HG03342 (cell line): ENCODE results near the gene RAB17.

Experiments
- ATAC-seq: cut with Tn5 transposase; IDR thresholded peaks from one replicate; pipeline ENCODE4 v1.9.1; 2021; ENCODE audit warnings: mild to moderate bottlenecking, moderate library complexity; ENCODE audit not compliant: unreplicated experiment

Gene RAB17

GRCh38 chr2:237590272-237591140, at the start of gene RAB17:
Gene RAB17 (minus strand): TSS chr2:237590734. CDS start chr2:237586154, 4,580 bp downstream.
- no peak for ATAC-seq

GRCh38 chr2:237639836-237640220, 49.3 kb upstream of the RAB17 start:
- no peak for ATAC-seq

- ATAC-seq = no peak
Observed at GRCh38 chr2:237639052-237639835, 48.7 kb upstream of the RAB17 start.

- no peak for ATAC-seq
Observed at GRCh38 chr2:237638176-237638575, 47.6 kb upstream of the RAB17 start.

GRCh38 chr2:237637429-237638135, 47.0 kb upstream of the RAB17 start:
- no peak for ATAC-seq

- no peak for ATAC-seq
Observed at GRCh38 chr2:237636578-237636977, 46.0 kb upstream of the RAB17 start.

- no peak for ATAC-seq
Observed at GRCh38 chr2:237633061-237633561, 42.6 kb upstream of the RAB17 start.

GRCh38 chr2:237631801-237632585, 41.5 kb upstream of the RAB17 start:
- ATAC-seq = no peak

- no peak for ATAC-seq
Observed at GRCh38 chr2:237631007-237631785, 40.7 kb upstream of the RAB17 start.

GRCh38 chr2:237630216-237631000, 39.9 kb upstream of the RAB17 start:
- no peak for ATAC-seq

GRCh38 chr2:237629739-237630138, 39.2 kb upstream of the RAB17 start:
- ATAC-seq = no peak

GRCh38 chr2:237629188-237629534, 38.6 kb upstream of the RAB17 start:
- no peak for ATAC-seq

- no peak for ATAC-seq
Observed at GRCh38 chr2:237628247-237629187, 38.0 kb upstream of the RAB17 start.

GRCh38 chr2:237627441-237628246, 37.1 kb upstream of the RAB17 start, which contains the start of gene LRRFIP1:
Gene LRRFIP1 (plus strand): TSS chr2:237627587. CDS start chr2:237627645, 58 bp downstream.
- ATAC-seq = no peak

GRCh38 chr2:237626813-237627440, 36.4 kb upstream of the RAB17 start:
- ATAC-seq = no peak

- ATAC-seq = no peak
Observed at GRCh38 chr2:237625777-237626176, 35.2 kb upstream of the RAB17 start.
